T-helper 17 cell (primary cell): ENCODE measurements around the gene ADPRH. TPM values are rescaled to one million over a fixed set of nuclear protein-coding genes. Genes with fewer than 3 reads are reported as not detected.
A peak's percentile ranks its signal among the peaks of the same experiment; 100 is the strongest.

Experiments used
- ATAC-seq: fragments of 150-1000 bp; cut with Tn5 transposase; 2 replicates; pipeline ENCODE4 v1.10.0; 2021; ENCODE audit warnings: mild to moderate bottlenecking, moderate library complexity
- DNase-seq, 3 donors: peaks; one replicate each; pipeline versions ENCODE4 v3.0.0 to v3.0.0-alpha.2; 2020 to 2021
- H3K9me3 ChIP-seq: one replicate; pipeline ENCODE4 v1.7.0; 2013; ENCODE audit warnings: low read length, mild to moderate bottlenecking; ENCODE audit not compliant: control insufficient read depth, poor library complexity, severe bottlenecking
- H3K27ac Mint-ChIP-seq: one replicate; pipeline ENCODE4 v1.8.0; 2022; ENCODE audit warnings: mild to moderate bottlenecking, moderate library complexity, mixed read lengths
- H3K27me3 Mint-ChIP-seq: one replicate; pipeline ENCODE4 v1.8.0; 2022; ENCODE audit warnings: mixed read lengths
- H3K36me3 Mint-ChIP-seq: one replicate; pipeline ENCODE4 v1.8.0; 2022; ENCODE audit warnings: low read depth, mixed read lengths
- H3K4me1 Mint-ChIP-seq: one replicate; pipeline ENCODE4 v1.8.0; 2022; ENCODE audit warnings: mild to moderate bottlenecking, mixed read lengths
- H3K4me3 Mint-ChIP-seq: one replicate; pipeline ENCODE4 v1.8.0; 2022; ENCODE audit warnings: mild to moderate bottlenecking, moderate library complexity, mixed read lengths
- total RNA-seq, 4 donors: library from RNA in 2 of 4; stranded (reverse) in 2 of 4; gene quantifications; one replicate each; pipeline ENCODE4 v1.2.3 and lab custom pipeline; 2022 to 2026

ADPRH gene
- total RNA-seq, 2 donors from 2014 or later, result 3.6 to 3.7 TPM

GRCh38 chr3:119570229-119570628, 9.1 kb upstream of the ADPRH start:
- H3K4me3 Mint-ChIP-seq, result no peak overlapping the region
- no peak for DNase-seq
- H3K27me3 Mint-ChIP-seq, result no peaks in the 10 kb centered on the region
- no peaks in the 10 kb centered on the region for H3K9me3 ChIP-seq
- H3K27ac Mint-ChIP-seq, result no peak overlapping the region
- H3K4me1 Mint-ChIP-seq, result no peaks in the 10 kb centered on the region
- peak; percentile 14 for ATAC-seq
- no peaks in the 10 kb centered on the region for H3K36me3 Mint-ChIP-seq

- no peaks in the 10 kb centered on the region for H3K27me3 Mint-ChIP-seq
- no peaks in the 10 kb centered on the region for H3K36me3 Mint-ChIP-seq
- no peak for DNase-seq
- no peak overlapping the region for H3K4me3 Mint-ChIP-seq
- no peak overlapping the region for H3K27ac Mint-ChIP-seq
- no peaks in the 10 kb centered on the region for H3K9me3 ChIP-seq
- no peaks in the 10 kb centered on the region for H3K4me1 Mint-ChIP-seq
- ATAC-seq, result no peak
Observed at GRCh38 chr3:119571230-119571629, 8.1 kb upstream of the ADPRH start.

DNA sequence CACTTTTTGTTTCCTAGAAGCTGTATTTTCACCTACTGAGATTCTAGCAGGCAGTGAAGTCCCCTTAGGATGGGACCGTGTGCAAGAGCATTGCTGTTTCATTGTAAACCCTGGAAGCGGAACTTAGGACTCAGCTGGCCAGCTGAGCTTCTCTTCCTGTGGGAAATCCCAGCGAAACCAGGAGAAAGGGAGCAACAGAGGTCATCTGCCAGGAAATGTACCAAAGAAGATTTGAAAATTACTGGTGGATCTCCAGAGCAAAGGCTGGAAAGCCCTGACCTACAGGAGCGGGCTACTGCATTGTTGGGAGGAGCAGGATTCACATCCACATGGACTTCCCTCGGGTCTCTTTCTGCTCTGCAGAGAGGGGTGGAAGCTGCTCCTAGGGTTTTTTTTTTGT, 7.6 kb upstream of the ADPRH start:
- no peak for ATAC-seq
- H3K4me3 Mint-ChIP-seq, result no peak overlapping the region
- no peaks in the 10 kb centered on the region for H3K9me3 ChIP-seq
- no peaks in the 10 kb centered on the region for H3K4me1 Mint-ChIP-seq
- no peaks in the 10 kb centered on the region for H3K36me3 Mint-ChIP-seq
- DNase-seq, result no peak
- H3K27me3 Mint-ChIP-seq, result no peaks in the 10 kb centered on the region
- no peak overlapping the region for H3K27ac Mint-ChIP-seq

DNA sequence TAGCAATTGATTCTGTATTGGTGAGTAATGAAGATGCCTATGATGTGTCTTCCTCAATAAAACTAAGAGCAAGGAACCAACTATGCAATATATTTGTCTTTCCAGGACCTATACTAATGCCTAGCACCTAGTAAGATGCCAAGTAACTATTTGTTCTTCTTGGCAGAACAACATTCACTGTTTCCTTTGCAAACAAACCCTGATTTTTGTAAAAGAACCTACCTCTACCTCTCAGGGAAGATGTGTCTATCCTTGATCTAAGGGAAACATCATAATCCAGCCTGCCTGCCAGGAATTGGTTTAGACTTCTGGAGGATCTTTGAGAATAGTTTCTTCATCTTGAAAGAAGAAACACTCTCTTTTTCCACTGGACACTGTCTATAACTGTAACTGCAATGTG, 3.8 kb upstream of the ADPRH start:
- Mint-ChIP-seq H3K4me3 (no peak overlapping the region), H3K36me3 (peaks cover 3% of the 10 kb centered on the region), H3K4me1 (peaks cover 9% of the 10 kb centered on the region), H3K27me3 (no peaks in the 10 kb centered on the region), H3K27ac (no peak overlapping the region)
- DNase-seq, result no peak
- ATAC-seq, result no peak
- no peaks in the 10 kb centered on the region for H3K9me3 ChIP-seq

DNA sequence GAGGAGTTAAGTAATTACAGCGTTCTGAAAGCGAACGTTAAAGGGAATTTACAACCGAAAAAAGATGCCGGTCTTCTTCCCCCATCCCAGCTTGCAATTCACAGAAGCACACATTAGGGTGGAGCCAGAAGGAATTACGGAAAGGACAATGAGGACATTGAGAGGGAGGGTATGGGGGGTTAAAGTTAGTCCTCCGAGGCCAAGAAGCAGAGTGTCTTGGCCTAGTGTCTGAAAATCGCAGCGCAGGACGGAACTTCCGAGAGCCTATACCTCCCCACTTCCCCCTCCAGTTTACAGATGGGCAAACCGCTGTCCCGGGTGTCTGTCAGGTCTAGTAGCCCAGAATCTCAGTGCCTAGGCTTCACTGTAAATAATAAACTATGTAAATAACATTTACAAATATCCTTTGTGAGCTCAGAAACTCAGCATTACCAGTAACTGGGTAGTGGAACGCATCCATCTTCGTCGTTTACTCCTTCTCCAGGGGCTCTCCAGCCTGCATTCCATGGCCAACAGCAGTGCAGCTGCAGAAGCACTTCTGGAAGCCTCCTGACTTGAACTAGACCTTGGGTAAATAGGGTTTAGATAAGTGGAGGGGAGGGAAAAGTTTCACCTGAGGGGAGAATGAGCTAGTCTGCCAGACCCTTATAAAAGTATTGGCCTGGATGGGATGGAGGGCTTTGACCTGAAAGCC, 922 bp downstream of the ADPRH start:
- DNase-seq, result no peak
- H3K4me1 Mint-ChIP-seq, result peaks cover 16% of the 10 kb centered on the region

DNA sequence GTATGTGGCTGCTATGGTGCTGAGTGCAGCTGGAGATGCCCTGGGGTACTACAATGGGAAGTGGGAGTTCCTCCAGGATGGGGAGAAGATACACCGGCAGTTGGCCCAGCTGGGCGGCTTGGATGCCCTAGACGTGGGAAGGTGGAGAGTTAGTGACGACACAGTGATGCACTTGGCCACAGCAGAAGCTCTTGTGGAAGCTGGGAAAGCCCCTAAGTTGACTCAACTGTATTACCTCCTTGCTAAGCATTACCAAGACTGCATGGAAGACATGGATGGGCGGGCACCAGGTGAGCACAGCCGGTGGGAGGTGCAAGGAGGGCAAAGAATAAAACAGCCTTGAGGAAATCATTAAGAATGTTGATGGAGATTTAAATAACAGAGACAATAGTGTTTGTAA, 2.9 kb downstream of the ADPRH start:
- peak overlapping the region; percentile 37 for H3K27ac Mint-ChIP-seq
- DNase-seq (peak in 1 of 3 donors; percentile 14), ATAC-seq (peak; percentile 70)
- H3K9me3 ChIP-seq, result no peaks in the 10 kb centered on the region
- H3K4me3 Mint-ChIP-seq, result no peak overlapping the region
- H3K4me1 Mint-ChIP-seq, result peaks cover 22% of the 10 kb centered on the region
- peaks cover 3% of the 10 kb centered on the region for H3K36me3 Mint-ChIP-seq
- H3K27me3 Mint-ChIP-seq, result no peaks in the 10 kb centered on the region

More for the DNA sequence above, 922 bp downstream of the ADPRH start:
- H3K9me3 ChIP-seq, result no peaks in the 10 kb centered on the region
- ATAC-seq, result peak; percentile 54
- peaks cover 3% of the 10 kb centered on the region for H3K36me3 Mint-ChIP-seq
- H3K4me3 Mint-ChIP-seq, result peak overlapping the region; percentile 96
- H3K27me3 Mint-ChIP-seq, result no peaks in the 10 kb centered on the region
- peak overlapping the region; percentile 96 for H3K27ac Mint-ChIP-seq

- H3K4me1 Mint-ChIP-seq, result peaks cover 22% of the 10 kb centered on the region
- H3K9me3 ChIP-seq, result no peaks in the 10 kb centered on the region
- H3K27me3 Mint-ChIP-seq, result peaks cover 4% of the 10 kb centered on the region
- DNase-seq (no peak), ATAC-seq (no peak)
- H3K27ac Mint-ChIP-seq, result peak overlapping the region; percentile 9
- H3K4me3 Mint-ChIP-seq, result no peak overlapping the region
- no peaks in the 10 kb centered on the region for H3K36me3 Mint-ChIP-seq
Observed at GRCh38 chr3:119585208-119585607, 5.9 kb downstream of the ADPRH start.

DNA sequence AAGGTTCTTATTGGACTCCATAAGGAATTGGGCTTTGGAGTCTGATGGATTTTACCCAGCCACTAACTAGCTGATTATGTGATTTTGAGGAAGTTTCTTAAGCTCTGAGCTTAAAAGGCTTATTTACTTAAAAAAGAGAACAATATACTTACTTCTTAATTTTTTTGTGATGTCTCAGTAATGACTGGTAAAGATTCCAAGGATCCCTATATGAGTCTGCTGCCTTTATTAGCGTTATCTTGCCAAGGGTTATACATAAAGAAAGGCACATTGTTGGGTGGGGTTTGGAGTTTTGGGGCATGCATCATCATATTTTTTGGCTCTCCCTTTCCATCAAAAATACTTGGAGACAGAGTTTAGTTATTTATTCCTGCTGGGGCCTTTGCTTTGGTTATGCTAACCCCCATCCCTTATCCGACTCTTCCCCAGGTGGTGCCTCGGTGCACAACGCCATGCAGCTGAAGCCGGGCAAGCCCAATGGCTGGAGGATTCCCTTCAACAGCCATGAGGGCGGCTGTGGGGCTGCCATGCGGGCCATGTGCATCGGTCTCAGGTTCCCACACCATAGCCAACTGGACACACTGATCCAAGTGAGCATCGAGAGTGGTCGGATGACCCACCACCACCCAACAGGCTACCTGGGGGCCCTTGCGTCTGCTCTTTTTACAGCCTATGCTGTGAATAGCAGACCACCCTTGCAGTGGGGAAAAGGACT, 6.7 kb downstream of the ADPRH start:
- no peak overlapping the region for H3K4me3 Mint-ChIP-seq
- DNase-seq (no peak), ATAC-seq (no peak)
- H3K4me1 Mint-ChIP-seq, result peaks cover 19% of the 10 kb centered on the region
- peaks cover 4% of the 10 kb centered on the region for H3K27me3 Mint-ChIP-seq
- H3K36me3 Mint-ChIP-seq, result no peaks in the 10 kb centered on the region
- no peak overlapping the region for H3K27ac Mint-ChIP-seq
- no peaks in the 10 kb centered on the region for H3K9me3 ChIP-seq

- Mint-ChIP-seq H3K4me1 (peaks cover 19% of the 10 kb centered on the region), H3K27ac (no peak overlapping the region), H3K36me3 (no peaks in the 10 kb centered on the region), H3K27me3 (peaks cover 4% of the 10 kb centered on the region), H3K4me3 (no peak overlapping the region)
- DNase-seq (no peak), ATAC-seq (no peak)
- no peaks in the 10 kb centered on the region for H3K9me3 ChIP-seq
Observed at GRCh38 chr3:119586733-119587172, 7.5 kb downstream of the ADPRH start.

DNA sequence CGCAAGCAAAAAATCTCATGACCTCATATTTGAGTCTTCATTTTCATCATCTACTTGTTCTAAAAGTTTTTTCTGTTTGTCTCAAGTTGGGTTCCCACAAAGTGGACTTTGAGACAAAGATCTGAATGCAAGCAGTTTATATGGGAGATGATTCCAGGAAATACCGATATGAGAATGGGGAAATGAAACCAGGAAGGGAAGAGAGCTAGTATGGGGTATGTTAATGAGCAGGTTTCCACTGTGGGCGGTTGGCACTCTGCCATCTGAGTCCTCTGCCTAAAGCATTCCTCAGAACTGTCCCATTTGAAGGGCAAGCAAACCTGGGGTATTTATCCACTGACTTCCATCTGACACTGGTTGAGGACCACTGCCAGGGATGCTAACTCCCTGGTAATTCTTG, 8.8 kb downstream of the ADPRH start:
- no peak for DNase-seq
- no peaks in the 10 kb centered on the region for H3K9me3 ChIP-seq
- peaks cover 13% of the 10 kb centered on the region for H3K27me3 Mint-ChIP-seq
- no peak overlapping the region for H3K4me3 Mint-ChIP-seq
- no peak for ATAC-seq
- peaks cover 13% of the 10 kb centered on the region for H3K4me1 Mint-ChIP-seq
- no peak overlapping the region for H3K27ac Mint-ChIP-seq
- H3K36me3 Mint-ChIP-seq, result no peaks in the 10 kb centered on the region

GRCh38 chr3:119589102-119589773, 9.9 kb downstream of the ADPRH start:
- Mint-ChIP-seq H3K27ac (peak overlapping the region; percentile 14), H3K4me1 (peaks cover 13% of the 10 kb centered on the region), H3K27me3 (peaks cover 24% of the 10 kb centered on the region), H3K4me3 (no peak overlapping the region), H3K36me3 (no peaks in the 10 kb centered on the region)
- no peak for ATAC-seq
- no peaks in the 10 kb centered on the region for H3K9me3 ChIP-seq
- no peak for DNase-seq

DNA sequence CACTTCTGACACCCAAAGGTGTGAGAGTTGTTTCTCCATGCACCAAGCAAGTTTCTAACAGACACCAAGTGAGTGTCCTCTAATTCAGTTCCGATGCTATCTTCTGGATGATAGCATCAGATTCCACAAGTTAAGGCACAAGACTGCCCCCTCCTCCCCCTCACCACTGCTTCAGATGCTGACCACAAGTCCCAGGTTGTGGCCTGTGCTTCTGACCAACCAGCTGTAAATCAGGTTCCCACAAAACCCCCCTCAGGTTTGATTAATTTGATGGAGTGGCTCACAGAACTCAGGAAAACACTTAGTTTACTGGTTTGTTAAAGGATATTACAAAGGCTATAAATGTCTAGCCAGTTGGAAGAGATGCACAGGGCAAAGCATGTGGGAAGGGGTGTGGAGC, 11.4 kb downstream of the ADPRH start:
- Mint-ChIP-seq H3K27ac (no peak overlapping the region), H3K36me3 (no peaks in the 10 kb centered on the region), H3K27me3 (peaks cover 24% of the 10 kb centered on the region), H3K4me3 (no peak overlapping the region), H3K4me1 (peaks cover 13% of the 10 kb centered on the region)
- DNase-seq (no peak), ATAC-seq (no peak)
- no peaks in the 10 kb centered on the region for H3K9me3 ChIP-seq

DNA sequence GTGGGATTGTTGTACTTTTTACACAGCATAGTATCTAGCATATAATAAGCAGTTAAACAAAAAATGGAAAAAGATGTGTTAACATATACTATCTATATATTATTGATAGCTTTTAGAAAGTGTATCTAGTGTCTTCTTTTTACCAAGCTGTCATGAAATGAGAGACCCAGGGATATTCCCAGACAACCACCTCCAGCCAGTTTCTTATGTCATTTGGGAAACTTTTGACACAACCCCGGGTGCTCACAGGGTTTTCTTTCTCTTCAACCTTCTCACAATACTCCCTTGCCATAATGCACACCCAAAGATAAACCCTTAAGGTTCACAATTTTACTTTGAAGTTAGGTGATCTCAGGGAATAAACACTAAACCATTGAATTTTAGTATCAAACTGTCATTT, 13.6 kb downstream of the ADPRH start:
- DNase-seq (no peak), ATAC-seq (no peak)
- peaks cover 24% of the 10 kb centered on the region for H3K27me3 Mint-ChIP-seq
- no peaks in the 10 kb centered on the region for H3K9me3 ChIP-seq
- peaks cover 10% of the 10 kb centered on the region for H3K4me1 Mint-ChIP-seq
- H3K36me3 Mint-ChIP-seq, result no peaks in the 10 kb centered on the region
- H3K4me3 Mint-ChIP-seq, result no peak overlapping the region
- no peak overlapping the region for H3K27ac Mint-ChIP-seq
